Measurements from ENCODE around the gene DNALI1.

GRCh38 chr1:37574834-37575480, 18.2 kb downstream of the DNALI1 start:
- no peak for TF ChIP-seq CTCF (IDR thresholded peaks at IDR 0.05)
- no peak for TF ChIP-seq POLR2A (IDR thresholded peaks at IDR 0.05)

Measured in vagina (tissue), 2 donors.